GM15510 (cell line): ENCODE data around the gene SRGN.
A peak's percentile ranks its signal among the peaks of the same experiment; 100 is the strongest.

ENCODE experiments used
- POLR2A ChIP-seq: IDR thresholded peaks from 3 replicates; pipeline ENCODE4 v1.6.1; 2011; ENCODE audit warnings: borderline replicate concordance; ENCODE audit not compliant: insufficient read length; ENCODE audit errors: extremely low read depth

The SRGN gene, protein sequence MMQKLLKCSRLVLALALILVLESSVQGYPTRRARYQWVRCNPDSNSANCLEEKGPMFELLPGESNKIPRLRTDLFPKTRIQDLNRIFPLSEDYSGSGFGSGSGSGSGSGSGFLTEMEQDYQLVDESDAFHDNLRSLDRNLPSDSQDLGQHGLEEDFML

DNA sequence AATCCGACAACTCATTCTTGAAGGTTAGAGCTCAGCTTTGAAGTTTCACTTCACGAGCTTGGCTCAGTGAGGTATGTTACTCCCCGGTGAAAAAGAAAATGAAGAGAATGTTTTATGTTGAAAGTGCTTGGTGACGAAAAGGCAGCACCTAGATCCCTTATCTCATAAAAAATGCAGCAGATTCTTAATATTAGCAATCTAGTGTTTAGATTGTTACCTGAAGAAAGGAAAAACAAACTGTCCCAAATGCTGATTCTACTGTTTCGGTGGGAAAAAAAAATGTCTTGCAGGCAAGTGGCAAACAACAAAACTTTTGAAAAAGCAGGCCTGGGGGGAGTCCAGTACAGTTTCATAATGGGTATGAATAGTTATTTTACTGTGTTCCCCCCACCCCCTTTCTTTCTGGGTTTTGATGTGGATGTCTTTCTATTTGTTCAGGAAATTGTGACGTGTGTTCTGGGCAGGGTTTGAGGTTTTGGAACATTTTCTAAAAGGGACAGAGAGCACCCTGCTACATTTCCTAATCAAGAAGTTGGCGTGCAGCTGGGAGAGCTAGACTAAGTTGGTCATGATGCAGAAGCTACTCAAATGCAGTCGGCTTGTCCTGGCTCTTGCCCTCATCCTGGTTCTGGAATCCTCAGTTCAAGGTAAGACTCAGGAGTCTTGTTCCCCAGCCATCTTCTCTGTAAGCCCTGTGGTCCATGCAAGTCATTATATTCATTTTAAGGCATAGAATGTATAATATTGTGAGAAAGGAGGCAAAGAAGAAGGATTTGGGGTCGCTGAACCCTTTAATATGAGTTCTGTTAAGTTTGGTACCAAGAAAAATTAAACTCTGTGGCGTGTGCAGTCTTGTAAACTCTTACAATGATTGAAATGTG, at the start of gene SRGN:
Gene SRGN (plus strand): TSS at position 514 of the 881 bp plus-strand sequence. CDS start 55 bp downstream, at position 569.
- TF ChIP-seq POLR2A: peak; percentile 94

DNA sequence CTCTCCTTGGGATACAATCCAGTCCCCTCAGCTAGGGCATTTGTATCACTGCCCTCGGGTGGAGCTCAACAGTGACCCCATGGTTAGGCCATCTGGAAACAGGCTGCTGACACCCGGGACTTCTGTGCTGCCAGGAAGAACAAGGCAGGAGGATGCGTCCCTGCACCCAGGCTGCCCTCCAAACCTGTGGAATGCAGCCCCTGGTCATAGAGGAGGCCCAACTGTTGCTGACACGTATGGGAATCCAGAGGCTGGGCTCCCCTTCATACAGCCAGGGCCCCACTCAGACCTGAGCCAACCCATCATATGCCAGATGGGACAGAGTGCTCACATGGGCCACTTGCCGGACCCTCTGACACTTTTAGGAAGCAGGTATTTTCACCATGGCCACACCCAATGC, 45.5 kb upstream of the SRGN start:
- no peak for TF ChIP-seq POLR2A

DNA sequence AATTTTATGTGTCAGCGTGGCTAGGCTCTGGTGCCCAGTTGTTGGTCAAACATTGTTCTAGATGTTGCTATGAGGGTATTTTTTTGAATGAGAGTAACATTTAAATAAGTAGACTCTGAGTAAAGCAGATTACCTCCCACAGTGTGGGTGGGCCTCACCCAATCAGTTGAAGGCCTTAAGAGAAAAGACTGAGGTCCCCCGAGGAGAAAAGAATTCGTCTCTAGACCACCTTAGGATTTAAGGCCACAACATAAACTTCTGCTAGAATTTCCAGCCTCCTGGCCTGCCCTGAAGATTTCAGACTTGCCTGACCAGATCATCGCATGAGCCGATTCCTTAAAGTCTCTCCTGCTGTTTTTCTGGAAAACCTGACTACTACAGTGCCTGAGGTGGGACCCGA, 45.1 kb upstream of the SRGN start:
- no peak for TF ChIP-seq POLR2A

GRCh38 chr10:69043931-69044531, 43.9 kb upstream of the SRGN start:
- TF ChIP-seq POLR2A: no peak

GRCh38 chr10:69044546-69044945, 43.4 kb upstream of the SRGN start:
- no peak for TF ChIP-seq POLR2A

- TF ChIP-seq POLR2A: no peak
Observed at GRCh38 chr10:69045441-69046300, 42.2 kb upstream of the SRGN start.

DNA sequence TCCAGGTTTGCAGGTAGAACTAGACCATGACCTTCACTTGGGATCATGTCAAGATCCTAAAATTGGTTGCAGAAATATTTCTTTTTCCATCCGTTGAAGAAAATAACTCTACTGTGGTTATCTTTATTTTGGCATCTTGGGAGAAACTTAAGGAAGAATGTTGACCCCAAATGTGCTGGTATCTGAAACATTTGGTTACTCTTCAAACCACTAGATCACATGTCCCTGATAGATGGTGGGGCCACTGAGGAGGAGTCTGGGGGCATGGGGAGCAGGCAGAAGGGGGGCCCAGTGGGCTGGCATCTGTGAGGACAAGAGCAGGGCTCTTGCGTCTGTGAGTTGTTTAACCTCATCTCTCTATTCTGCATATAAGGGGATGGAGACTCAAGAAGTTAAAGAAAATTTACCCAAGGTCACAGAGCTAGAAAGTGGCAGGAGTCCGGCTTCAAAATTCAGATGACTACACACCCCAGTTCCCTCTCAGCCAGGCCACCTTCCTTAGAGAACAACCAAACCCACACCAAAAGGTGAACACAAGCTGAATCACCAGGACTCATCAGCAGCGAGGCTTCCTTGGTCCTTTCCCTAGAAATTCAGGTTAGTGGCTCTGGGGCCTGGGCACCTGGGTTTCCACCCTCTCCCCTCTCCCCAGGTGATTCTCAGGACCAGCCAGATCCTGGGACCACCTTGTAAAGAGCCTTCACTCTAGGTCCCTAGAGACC, 40.6 kb upstream of the SRGN start:
- TF ChIP-seq POLR2A: no peak

GRCh38 chr10:69048103-69048502, 39.8 kb upstream of the SRGN start:
- no peak for TF ChIP-seq POLR2A

- no peak for TF ChIP-seq POLR2A
Observed at GRCh38 chr10:69049566-69049961, 38.3 kb upstream of the SRGN start.

DNA sequence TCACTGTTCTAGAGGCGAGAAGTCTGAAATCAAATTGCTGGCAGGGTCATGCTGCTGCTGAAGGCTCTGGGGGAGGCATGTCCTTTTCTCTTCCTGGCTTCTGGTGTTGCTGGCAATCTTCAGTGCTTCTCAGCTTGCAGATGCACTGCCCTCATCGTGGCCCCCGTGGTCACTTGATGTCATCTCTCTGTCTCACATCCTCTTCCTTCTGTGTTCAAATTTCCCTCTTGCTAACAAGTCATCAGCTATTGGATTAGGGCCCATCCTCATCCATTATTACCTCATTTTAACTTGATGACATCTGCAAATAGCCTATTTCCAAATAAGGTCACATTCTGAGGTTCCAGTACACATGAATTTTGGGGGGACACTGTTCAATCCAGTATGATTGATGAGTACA, 36.6 kb upstream of the SRGN start:
- TF ChIP-seq POLR2A: no peak

- no peak for TF ChIP-seq POLR2A
Observed at GRCh38 chr10:69051710-69052487, 36.0 kb upstream of the SRGN start.

DNA sequence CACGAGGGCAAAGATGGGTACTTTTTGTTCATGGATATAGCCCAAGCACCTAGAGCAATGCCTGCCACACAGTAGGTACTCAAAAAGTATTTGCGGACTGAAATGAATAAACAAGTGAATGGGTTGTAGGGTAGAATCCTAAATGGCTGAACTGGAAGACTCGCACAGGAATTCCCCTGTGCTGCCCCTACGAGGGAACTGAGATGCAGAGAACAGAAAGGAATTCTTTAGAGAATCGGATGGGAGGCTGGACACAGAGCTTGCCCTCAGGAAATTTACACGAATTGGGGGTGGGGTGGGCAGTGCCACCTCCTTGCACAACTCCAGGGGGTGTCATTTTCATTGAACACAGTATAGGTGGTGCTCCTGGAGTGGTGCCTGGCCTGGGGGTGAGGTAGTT, 35.2 kb upstream of the SRGN start:
- TF ChIP-seq POLR2A: no peak

GRCh38 chr10:69055241-69055640, 32.7 kb upstream of the SRGN start:
- no peak for TF ChIP-seq POLR2A

- peak; percentile 17 for TF ChIP-seq POLR2A
Observed at GRCh38 chr10:69056129-69056528, 31.8 kb upstream of the SRGN start.

DNA sequence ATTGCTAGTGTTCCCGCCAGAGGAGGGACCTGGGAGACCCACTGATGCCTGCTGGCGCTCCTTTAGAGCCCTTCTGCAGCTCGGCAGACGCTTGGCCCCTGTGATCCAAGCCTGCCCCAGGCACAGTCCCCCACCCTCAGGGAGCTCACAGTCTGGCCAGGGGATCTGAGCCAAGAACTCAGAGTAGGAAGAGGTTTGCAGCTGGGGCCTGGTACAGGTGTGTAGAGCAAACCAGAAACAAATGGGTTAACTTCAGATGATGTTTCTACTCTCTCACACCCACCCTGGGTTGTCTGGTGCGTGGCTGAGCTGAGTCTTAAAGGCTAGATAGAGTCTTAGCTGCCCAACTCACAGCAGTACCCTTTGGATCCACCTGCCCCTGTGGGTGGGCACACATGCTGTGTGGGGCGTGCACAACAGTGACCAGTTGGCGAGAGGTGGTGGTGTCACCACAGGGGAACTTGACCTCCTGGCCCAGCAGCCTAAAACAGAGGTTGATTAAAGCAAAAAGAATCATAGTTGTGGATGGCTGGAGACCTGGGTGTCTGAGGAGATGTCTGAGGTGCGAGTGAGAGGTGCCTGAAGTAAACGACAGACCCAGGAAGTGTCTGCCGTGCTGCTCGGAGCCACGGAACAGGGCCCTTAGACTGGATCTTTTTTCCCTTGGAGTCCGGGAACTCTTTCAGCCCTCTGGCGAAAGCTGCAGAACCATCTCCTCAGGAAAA, 31.2 kb upstream of the SRGN start:
- TF ChIP-seq POLR2A: no peak
